ENCODE measurements around the gene COQ8B.
"Not testable (repeated sequence)": the region's sequence is repeated elsewhere in the genome, so short reads cannot be mapped to it uniquely, and the experiment has no call there.

Gene COQ8B

GRCh38 chr19:40716482-40717324 is at the start of gene COQ8B, which contains the start of gene ITPKC:
Gene COQ8B (minus strand): TSS chr19:40716886. CDS start chr19:40714632, 2,254 bp downstream.
Gene ITPKC (plus strand): TSS chr19:40717112. CDS start chr19:40717136, 24 bp downstream.
- H3K4me3 ChIP-seq (ENCODE audit: low read depth, low read length) = peak within 1 kb of the TSS; percentile 72
- TF ChIP-seq, protein P1, sequence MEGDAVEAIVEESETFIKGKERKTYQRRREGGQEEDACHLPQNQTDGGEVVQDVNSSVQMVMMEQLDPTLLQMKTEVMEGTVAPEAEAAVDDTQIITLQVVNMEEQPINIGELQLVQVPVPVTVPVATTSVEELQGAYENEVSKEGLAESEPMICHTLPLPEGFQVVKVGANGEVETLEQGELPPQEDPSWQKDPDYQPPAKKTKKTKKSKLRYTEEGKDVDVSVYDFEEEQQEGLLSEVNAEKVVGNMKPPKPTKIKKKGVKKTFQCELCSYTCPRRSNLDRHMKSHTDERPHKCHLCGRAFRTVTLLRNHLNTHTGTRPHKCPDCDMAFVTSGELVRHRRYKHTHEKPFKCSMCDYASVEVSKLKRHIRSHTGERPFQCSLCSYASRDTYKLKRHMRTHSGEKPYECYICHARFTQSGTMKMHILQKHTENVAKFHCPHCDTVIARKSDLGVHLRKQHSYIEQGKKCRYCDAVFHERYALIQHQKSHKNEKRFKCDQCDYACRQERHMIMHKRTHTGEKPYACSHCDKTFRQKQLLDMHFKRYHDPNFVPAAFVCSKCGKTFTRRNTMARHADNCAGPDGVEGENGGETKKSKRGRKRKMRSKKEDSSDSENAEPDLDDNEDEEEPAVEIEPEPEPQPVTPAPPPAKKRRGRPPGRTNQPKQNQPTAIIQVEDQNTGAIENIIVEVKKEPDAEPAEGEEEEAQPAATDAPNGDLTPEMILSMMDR (IDR thresholded peaks at IDR 0.05; ENCODE audit: low read depth, low read length) = no peak

GRCh38 chr19:40766385-40766784 is 49.7 kb upstream of the COQ8B start:
- not testable (repeated sequence) for H3K4me3 ChIP-seq (ENCODE audit: low read depth, low read length)

DNA sequence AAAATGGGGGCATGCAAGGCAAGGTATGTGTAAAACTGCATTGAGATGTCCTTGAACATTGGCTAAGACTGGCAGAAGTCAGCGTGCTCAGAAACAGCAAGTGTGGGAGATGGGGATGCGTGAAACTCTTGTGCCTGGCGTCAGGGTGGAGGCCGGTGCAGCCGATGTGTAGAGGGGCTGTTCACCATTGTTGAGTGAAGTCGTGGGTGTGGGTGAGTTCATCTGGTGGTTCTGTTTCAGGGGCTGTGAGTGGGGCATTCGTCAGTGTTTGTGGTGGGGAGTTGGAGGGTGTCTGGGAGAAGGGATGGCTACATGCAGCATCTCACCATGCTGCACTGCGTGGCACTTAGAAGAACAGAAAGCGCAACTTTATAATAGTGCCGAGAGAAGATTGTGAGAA is 47.3 kb upstream of the COQ8B start:
- TF ChIP-seq, protein P1 (IDR thresholded peaks at IDR 0.05; ENCODE audit: low read depth, low read length) = no peak
- H3K4me3 ChIP-seq (ENCODE audit: low read depth, low read length) = no peak overlapping the region

GRCh38 chr19:40763526-40763925 is 46.8 kb upstream of the COQ8B start:
- TF ChIP-seq, protein P1 (IDR thresholded peaks at IDR 0.05; ENCODE audit: low read depth, low read length) = no peak
- no peak overlapping the region for H3K4me3 ChIP-seq (ENCODE audit: low read depth, low read length)

DNA sequence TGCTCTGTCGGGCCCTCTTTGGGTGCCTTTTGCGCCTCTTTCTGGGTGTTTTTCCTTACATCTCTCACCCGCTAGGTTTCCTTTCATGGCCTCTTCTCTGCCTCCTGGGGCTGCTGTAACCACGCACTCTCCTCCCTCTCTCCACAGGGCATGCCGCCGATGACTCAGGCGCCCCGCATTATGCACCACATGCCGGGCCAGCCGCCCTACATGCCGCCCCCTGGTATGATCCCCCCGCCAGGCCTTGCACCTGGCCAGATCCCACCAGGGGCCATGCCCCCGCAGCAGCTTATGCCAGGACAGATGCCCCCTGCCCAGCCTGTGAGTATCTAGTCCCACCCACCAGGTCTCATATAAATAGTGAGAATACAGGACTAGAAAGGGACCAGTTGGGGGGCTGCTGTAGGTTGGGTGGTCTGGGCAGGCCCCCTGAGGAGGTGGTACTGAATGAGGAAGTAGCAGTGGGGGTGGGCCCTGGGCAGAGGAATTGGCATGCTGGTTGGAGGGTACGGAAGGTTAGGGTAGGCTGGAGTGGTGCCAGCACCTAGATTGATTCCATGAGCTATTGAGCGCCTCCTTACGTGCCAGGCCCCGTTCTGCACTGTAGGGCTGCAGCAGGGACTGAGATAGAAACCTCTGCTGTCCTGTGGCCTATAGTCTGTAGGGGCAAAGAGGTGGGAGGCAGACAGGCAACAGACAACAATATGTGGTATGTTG is 46.2 kb upstream of the COQ8B start:
- no peak overlapping the region for H3K4me3 ChIP-seq (ENCODE audit: low read depth, low read length)
- TF ChIP-seq, protein P1 (IDR thresholded peaks at IDR 0.05; ENCODE audit: low read depth, low read length) = no peak

DNA sequence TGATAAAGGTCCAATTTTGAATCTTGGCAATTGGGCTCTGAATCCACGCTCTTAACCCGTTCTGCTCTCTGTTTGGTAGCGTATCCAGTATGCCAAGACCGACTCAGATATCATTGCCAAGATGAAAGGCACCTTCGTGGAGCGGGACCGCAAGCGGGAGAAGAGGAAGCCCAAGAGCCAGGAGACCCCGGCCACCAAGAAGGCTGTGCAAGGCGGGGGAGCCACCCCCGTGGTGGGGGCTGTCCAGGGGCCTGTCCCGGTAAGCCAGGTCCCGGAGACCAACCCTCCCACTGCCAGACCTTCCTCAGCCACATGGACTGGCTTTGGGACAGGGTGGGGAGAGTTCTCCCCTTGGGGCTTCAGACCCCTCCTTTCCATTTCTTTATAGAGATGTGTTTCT is 42.7 kb upstream of the COQ8B start:
- TF ChIP-seq, protein P1 (IDR thresholded peaks at IDR 0.05; ENCODE audit: low read depth, low read length) = no peak
- no peak overlapping the region for H3K4me3 ChIP-seq (ENCODE audit: low read depth, low read length)

DNA sequence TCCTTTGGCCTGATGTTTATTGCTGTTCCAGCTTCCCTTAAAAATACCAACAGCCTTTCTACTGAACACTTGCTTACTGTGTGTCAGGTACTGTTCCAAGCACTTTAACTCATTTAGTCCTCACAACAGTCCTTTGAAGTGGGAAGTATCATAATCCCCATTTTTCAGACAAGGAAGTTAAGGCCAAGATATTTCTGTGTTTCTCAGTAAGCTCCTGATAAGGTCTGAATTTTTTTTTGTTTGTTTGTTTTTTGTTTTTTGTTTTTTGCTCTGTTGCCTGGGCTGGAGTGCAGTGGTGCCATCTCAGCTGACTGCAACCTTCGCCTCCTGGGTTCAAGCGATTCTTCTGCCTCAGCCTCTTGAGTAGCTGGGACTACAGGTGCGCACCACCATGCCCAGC is 41.8 kb upstream of the COQ8B start:
- TF ChIP-seq, protein P1 (IDR thresholded peaks at IDR 0.05; ENCODE audit: low read depth, low read length) = no peak
- H3K4me3 ChIP-seq (ENCODE audit: low read depth, low read length) = no peak overlapping the region
